M059J (cell line): ENCODE results near the gene ZAR1L. TPM values are rescaled to one million over a fixed set of nuclear protein-coding genes. Genes with fewer than 3 reads are reported as not detected.
A peak's percentile ranks its signal among the peaks of the same experiment; 100 is the strongest.

Experiments
- DNase-seq: peaks from one replicate; pipeline ENCODE4 v3.0.0-alpha.2; 2012; ENCODE audit warnings: low read depth
- total RNA-seq: library from RNA; depleted of rRNA; stranded (reverse); fragments of >200 nt; shearing (Covaris generic); gene quantifications from 2 replicates; pipeline ENCODE4 v1.2.3, GENCODE V29; 2014

ZAR1L gene
- total RNA-seq, 1 experiment from 2014 or later = not detected

DNA sequence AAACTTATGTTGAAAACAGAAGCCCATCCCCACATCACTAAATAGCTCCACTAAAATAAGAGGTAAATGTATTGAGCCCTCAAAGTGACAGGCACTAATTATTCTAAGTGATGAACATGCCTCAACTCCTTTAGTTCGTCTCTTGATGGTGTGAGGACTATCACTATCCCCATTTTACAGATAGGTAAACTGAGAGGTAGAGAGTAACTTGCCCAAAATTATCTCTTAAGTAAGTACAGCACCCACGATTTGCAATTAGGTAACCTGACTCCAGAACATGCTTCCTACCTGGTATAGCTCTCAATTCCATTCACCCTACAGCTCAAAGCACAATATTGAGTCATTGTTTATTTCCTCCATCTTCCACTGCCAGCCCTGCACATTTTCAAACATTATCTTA is 12.7 kb downstream of the ZAR1L start:
- DNase-seq = no peak

GRCh38 chr13:32300920-32301319 is 14.2 kb downstream of the ZAR1L start:
- no peak for DNase-seq

DNA sequence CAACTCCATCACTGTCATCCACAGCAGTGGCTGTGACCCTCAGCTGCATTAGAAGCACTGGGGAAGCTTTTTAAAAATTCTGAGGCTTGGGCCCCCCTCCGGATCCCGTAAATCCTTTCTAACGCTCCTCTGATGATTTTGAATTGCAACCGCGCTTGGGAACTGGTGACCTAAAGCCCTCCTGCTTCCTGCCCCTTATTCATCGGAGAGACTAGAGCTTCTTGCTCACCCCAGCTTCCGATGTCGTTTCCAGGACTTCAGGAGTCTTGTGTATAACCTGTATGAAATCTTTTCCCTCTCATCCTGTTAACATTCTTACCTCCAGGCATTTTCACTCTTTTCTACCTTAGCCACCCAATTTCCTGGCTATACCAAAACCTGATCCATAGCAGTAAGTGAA is 14.8 kb downstream of the ZAR1L start:
- no peak for DNase-seq

GRCh38 chr13:32299893-32300292 is 15.3 kb downstream of the ZAR1L start:
- DNase-seq = no peak

GRCh38 chr13:32298695-32299094 is 16.5 kb downstream of the ZAR1L start:
- no peak for DNase-seq

DNA sequence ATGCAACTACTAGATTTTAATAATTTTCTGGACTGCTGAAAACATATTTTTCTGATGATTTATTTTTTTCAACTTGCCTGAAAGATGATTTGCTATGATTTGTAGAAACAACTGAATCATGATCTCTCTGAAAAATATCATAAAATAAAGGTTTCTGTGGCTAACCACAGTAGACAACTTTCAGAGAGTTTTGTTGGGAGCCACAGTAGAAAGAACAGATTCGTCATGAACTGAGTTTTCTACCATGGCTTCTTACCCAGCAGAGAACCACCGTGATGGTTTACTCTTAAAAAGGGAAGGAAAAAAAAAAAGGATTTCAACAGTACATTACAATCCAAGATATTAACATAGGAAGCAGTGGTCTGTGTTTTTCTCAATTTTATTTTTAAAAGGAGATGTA is 18.0 kb downstream of the ZAR1L start:
- no peak for DNase-seq

GRCh38 chr13:32285633-32285965 is 29.6 kb downstream of the ZAR1L start:
- peak; percentile 8 for DNase-seq

DNA sequence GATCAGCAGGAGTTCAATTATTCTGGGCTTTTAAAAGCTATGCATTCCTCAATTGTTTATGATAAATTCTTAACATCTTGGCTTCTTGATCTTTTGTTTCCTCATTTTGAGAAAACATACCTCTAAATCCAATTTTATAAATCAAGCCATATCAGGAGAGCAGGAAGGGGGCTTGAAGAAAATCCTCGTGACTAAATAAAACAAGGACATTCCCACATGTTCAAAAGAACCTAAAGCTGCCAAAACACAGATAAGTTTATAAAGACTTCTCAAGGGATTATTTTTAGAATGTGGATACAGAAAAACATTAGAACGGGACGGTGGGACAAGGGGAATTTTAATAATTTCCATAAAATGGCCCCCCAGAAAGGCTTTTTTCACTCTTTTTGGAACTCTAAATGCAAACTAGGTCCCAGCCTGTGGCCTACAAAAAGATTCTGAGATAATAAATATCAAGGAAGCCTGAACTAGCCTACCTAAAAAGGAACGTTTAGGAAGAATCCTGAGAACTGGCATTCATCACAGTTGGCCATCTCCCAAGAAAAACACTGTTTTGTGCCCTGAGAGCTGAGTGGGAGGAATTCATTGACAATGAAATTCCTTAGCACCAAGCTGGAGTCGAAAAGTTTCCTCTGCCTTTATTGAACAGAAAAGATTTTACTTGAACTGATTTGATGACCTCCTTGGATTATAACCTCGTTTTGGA is 30.1 kb downstream of the ZAR1L start:
- DNase-seq = peak; percentile 86

- no peak for DNase-seq
These were observed 33.0 kb downstream of the ZAR1L start for GRCh38 chr13:32282096-32282711.

GRCh38 chr13:32281096-32281495 is 34.1 kb downstream of the ZAR1L start:
- DNase-seq = no peak

- peak; percentile 60 for DNase-seq
These were observed 36.7 kb downstream of the ZAR1L start for GRCh38 chr13:32278426-32278825.

DNA sequence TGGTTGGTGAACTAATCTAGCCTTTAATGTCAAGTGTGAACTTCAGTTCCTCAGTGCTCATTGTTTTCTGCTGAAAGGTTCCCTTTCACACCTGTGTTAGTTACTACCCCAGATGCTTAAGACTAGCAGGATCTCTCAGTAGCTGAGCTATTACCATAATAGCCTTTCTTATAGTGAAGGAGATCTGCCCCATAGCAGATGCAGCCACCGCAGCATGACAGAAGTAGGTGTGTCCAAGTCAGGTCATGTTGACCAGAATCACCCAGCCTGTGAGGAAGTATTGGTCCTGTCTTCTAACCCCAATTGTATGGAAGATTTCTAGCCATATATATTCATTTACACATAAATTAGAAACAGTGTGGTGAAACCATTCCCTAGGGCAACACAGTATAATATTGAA is 37.3 kb downstream of the ZAR1L start:
- DNase-seq = no peak

DNA sequence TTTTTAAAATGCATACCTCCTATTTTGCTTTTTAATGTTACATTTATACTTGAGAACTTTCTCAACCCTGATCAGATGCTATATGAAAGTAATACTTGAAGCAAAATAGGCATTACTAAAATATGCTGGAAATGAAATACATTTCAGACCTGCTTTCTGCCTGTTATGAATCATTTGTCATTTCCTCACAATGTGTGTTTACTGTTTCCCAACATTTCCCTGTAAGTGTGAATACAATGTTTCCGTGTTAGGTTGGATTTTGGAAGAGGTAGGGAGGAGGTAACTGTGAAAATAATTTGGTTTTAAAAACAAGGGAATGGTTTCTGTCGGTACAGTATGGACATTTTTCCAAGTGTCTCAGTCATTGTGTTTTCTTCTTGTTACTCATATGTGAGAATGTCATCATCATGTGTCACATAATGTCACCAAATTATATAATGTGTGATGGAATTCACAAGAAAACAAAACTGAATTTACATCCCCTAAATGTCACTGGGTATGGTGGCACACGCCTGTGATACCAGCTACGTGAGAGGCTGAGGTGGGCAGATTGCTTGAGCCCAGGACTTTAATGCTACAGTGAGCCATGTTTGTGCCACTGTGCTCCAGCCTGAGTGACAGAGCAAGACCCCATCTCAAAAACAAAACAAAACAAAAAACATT is 43.0 kb downstream of the ZAR1L start:
- DNase-seq = no peak

DNA sequence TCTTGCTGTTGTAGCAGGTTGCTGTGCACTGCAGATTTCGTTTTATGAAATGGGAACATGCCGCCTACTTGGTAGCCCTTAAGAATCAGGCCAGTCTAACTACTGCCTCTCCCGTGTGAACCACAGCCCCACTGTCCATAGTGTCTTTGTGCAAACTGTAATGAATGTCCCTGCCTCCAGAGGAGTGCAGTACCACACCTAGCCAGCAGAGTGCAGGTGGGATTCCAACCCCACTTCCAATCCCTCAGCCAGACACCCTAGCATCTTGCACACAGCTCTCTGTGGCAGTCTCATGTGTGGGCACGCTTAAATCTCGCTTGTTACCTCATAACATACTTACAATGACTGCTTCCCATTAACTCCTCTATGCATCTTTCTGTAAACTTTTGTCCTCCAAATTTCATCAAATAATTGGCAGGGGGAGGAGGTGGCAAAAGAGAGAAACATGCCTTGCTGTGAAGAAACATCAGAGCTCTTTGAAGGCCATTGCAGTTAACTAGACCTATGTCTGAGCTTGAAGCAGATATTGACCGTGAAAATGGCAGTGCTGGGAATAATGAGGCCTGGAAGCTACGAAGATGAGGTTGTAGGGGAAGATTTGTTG is 47.2 kb downstream of the ZAR1L start:
- no peak for DNase-seq

DNA sequence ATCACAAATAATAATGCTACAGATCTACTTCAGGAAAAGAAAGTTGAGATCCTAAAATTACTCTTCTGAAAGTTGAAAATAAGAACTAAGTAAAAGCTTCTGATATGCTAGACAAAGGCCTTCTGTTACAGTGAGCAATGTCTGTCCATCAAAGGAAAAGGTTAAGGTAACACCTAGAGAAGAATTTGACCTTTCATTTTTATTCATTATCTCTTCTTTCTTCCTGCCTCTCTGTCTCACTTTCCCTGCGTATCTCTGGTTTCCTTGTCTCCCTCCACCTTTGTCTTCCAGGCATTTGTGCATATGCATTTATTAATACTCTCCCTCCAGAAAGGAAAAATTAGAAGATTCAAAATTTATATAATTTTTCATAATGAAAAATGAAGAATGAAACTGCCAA is 49.0 kb downstream of the ZAR1L start:
- no peak for DNase-seq

DNA sequence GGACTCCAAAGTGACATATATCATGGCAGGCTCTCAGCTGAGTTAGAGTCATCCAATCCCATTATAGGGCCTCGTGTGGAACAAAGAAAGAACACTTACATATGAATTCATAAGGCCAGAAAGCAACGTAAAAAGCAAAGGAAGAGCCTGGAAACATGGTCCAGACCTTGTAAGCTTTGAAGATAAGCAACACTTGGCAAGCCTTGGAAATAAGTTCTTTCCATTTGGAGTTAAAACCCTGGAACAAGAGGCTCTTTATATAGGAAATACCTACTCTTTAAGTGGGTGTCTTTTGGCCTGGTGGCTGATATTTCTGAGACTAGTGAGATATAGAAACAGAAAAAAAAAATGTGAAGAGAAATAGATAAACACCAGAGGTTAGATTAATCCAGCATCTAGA is 49.4 kb downstream of the ZAR1L start:
- no peak for DNase-seq

GRCh38 chr13:32264407-32264806 is 50.8 kb downstream of the ZAR1L start:
- peak; percentile 48 for DNase-seq

DNA sequence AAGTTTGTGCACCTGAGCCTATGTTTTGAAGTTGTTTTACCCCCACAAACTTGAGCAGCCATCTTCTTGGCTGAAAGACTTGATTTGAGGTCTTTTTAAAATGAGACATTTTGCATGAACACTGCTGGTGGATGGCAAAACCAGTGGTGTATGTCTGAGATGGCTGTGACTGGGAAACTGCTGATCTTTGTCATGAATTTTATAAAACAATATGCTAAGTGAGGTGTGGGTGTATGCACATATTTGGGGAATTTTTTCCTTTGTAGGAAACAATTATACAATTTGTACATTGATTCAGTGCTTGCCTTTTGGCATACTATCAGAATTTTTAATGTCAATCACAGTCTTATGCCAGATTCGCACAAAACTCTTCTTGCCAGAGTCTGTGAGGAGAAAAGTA is 52.5 kb downstream of the ZAR1L start:
- DNase-seq = no peak

- DNase-seq = peak; percentile 32
These were observed 53.0 kb downstream of the ZAR1L start for GRCh38 chr13:32262165-32262564.

DNA sequence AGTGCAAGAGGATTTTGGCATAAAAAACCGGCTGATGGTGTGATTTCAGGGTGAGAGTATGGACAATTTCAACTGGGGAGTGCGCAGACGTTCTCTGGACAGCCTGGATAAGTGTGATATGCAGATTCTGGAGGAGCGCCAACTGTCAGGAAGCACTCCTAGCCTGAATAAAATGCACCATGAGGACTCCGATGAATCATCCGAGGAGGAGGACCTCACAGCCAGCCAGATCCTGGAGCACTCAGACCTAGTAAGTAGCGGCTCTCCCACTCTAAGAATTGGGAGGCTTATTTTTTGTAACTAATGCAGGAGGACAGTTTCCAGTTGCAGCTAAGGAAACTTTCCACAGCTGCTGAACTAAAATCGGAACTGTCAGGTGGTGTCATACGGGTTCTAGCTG is 53.6 kb downstream of the ZAR1L start:
- peak; percentile 77 for DNase-seq

DNA sequence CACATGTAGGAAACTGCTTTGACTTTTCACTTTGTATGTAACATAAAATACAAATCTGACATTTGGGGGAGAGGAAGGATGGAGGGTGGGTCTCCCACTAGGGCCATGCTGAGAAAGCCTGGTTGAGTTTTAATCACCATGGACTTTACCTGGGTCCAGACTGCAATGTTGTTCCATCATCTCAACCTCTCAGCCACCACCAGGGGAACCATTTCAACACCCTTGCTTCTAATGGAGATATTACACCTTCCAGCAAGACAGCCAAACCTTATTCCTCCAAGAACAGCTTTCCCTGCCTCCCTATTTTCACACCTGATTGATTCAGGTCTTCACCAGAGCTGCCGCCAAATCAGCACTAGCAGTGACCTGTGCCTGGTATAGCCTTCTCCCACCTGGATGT is 56.0 kb downstream of the ZAR1L start:
- no peak for DNase-seq

DNA sequence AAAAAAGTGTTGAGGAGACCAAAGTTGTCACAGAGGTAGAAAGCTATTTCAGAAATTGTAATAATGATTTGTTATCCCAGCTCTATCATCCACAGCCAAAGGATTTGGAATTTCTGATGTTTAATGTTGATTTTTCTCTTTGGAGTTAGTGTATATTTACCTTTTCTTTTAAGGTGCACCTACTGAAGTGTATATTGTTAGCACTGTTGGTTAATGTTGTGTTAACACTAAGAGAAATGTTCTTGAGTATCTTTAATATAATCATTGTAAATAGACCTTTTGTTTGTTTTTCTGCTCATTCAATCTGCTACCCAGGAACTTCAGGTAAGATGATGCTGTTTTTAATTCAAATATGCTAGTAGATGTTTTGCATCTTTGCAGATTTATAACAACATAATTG is 57.5 kb downstream of the ZAR1L start:
- DNase-seq = no peak

DNA sequence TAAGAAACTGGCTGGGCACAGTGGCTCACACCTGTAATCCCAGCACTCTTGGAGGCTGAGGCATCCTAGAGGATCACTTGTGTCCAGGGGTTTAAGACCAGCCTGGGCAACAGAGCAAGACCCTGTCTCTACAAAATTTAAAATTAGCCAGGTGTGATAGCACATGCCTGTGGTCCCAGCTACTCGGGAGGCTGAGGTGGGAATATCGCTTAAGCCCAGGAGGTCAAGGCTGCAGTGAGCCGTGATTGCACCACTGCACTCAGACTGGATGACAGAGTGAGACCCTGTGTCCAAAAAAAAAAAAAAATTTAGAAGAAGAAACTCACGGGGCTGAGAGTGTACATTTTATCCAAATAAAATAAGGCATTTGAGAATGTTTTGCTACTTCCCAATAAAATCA is 58.9 kb downstream of the ZAR1L start:
- DNase-seq = no peak
